Activated T-cell treated with anti-CD3 and anti-CD28 coated beads for 4 hours (primary cell): Measurements from ENCODE around the gene GP1BB.

Source experiments
- DNase-seq: peaks from one replicate; pipeline ENCODE4 v3.0.0-alpha.2; 2020

GP1BB gene

GRCh38 chr22:19727310-19728150 is 4.2 kb downstream of the GP1BB start:
- no peak for DNase-seq

GRCh38 chr22:19728271-19728670 is 4.9 kb downstream of the GP1BB start:
- DNase-seq = no peak

DNA sequence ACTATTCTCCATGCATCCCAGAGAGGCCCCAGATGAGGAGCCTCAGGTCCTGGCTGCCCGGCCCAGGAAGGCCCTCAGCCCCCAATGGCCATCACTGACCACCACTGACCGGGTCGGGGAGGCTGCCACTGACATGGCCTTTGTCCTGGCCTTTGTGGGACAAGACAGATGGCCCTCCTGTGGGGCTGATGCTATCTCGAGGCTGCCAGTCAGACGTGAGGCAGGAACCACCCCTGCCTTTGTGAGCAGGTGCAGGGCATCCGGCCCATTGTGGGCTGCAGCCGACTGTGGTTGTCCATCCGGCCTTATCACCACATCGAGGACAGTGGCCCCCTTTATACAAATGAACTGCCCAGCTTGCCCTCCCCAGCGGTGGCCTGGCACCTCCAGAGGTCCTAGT is 5.5 kb downstream of the GP1BB start:
- no peak for DNase-seq

GRCh38 chr22:19729507-19729906 is 6.2 kb downstream of the GP1BB start:
- DNase-seq = no peak

DNA sequence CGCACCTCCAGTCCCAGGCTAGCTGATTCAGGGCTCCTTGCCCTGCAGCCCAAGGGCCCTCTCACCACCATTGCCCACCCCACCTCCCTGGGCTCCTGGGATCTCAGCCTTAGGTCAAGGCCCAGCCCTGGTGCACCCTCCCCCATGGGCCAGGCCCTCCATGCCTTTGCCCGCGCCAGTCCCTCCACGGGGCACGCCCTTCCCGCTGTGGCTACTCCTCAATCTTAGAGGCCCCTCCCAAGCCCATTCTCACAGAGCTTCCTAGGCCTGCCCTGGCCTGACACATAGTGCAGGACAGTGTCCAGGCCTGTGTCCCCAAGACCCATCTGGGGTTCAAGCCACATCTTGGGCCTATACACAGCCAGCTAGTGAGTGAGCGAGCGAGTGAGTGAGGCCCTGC is 6.9 kb downstream of the GP1BB start:
- no peak for DNase-seq

GRCh38 chr22:19730655-19731360 is 7.5 kb downstream of the GP1BB start:
- DNase-seq = peak; percentile 84

DNA sequence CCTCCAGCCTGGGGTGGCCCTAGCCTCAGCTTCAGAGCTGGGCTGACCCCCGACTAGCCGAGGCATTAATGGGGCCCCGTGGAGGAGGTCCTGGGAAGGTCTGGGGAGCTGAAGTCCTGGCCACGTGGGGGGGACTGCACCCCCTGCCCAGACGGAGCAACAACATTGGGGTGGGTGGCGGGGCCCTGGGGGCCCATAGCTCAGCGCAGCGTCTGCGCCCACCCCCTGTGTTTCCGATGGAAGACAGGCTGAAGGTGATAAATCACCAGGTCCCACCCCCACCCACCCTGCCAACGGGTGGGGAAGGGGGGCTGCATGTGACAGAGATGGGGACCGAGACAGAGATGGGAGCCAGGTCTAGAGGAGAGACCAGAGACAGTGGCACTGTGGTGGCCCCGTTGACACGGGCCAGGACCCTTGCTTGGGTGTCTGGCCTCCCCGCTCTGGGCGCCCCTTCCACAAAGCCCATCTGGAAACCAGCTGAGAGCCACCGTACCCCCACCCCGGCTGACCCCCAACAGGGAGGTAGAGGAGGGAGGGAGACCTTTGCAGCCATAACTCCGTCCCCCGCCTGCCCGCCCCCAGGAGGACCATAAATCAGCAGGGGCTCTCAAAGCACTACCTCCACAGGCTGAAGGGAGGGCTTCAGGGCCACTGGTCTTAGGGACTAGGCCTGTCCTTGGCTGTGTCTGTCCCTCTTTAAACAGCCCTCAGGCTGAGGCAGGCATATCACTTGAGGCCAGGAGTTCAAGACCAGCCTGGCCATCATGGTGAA is 8.2 kb downstream of the GP1BB start:
- no peak for DNase-seq

- no peak for DNase-seq
Observed at GRCh38 chr22:19732403-19733113, 9.2 kb downstream of the GP1BB start.

DNA sequence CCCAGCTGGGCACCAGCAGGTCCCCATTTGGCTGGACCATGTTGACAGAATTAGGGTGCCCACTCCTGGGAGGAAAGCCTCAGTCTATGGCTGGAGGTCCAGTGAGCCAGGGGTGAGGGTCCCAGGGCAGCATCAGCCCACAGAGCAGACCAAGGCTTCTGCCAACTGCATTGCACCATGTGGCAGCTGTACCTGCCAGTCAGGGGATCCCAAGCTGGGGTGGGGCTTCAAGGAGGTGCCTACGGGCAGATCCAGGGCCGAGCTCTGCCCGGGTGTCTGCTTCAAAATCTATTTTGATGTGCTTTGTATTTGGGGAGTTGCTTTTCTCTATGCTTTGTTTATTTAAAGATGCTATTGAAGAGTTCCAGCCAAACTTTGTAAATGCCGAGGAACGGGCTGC is 10.4 kb downstream of the GP1BB start:
- no peak for DNase-seq

GRCh38 chr22:19734163-19734562 is 10.8 kb downstream of the GP1BB start:
- DNase-seq = no peak

DNA sequence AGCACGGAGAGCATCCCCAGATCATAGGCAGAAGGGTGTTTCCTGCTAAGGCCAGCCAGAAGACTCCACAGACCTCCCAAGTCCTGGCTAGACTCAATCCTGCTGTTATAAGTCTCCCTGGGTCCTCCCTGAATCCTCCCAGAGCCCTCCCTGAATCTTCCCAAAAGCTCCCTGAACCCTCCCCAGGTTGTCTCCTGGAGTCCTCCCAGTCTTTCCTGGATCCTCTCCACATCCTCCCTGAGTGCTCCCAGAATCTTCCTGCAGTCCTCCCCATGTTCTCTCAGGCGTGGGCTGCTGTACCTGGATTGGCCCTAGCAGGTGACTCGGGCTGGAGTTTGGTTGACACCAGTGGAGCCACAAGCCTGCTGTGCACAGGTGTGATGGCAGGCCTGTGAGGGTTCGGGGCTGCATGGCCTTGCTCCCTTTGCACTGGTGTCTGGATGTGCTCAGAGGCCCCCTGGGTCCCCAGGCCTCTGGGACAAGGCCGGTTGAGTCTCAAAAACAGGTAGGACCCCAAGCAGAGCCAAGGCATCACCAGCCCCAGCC is 11.6 kb downstream of the GP1BB start:
- DNase-seq = no peak

DNA sequence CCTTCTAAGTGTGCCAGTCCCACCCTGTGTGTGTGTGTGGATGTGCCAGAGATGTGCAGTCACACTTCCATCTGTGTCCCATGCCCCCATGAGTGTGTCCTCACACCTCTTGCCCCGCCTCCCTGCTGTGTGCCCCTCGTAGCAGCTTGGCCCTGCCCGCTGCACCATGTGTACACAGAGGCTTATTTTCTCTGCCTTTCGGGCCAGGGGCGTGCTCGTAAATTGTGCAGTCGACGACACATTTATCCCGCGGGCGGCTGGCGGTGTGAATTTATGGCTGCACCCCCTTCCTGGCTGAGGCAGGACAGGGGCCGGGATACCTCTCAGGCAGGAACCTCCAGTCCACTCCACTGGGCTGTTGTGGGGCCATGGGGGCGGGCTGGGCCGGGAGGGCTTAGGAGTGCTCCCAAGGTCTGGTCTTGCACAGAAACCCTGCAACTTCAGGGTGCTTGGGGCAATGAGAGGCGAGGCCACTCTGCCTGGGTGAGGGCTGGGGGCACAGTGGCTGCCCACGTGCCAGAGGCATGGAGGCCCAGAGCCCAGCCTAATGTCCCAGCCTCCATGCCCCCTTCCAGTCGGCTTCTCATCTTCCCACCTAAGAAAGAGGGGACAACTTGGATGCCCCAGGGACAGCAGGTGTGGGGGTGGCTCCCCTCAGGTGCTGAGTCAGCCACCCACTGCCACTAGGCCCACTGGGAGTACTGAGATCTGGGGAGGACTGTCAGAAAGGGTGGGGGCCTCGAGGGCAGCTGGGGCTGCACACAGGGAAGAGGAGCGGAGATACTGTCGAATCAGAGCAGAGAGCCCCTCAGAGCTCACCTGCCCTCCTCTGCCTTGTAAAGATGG is 12.5 kb downstream of the GP1BB start:
- no peak for DNase-seq

DNA sequence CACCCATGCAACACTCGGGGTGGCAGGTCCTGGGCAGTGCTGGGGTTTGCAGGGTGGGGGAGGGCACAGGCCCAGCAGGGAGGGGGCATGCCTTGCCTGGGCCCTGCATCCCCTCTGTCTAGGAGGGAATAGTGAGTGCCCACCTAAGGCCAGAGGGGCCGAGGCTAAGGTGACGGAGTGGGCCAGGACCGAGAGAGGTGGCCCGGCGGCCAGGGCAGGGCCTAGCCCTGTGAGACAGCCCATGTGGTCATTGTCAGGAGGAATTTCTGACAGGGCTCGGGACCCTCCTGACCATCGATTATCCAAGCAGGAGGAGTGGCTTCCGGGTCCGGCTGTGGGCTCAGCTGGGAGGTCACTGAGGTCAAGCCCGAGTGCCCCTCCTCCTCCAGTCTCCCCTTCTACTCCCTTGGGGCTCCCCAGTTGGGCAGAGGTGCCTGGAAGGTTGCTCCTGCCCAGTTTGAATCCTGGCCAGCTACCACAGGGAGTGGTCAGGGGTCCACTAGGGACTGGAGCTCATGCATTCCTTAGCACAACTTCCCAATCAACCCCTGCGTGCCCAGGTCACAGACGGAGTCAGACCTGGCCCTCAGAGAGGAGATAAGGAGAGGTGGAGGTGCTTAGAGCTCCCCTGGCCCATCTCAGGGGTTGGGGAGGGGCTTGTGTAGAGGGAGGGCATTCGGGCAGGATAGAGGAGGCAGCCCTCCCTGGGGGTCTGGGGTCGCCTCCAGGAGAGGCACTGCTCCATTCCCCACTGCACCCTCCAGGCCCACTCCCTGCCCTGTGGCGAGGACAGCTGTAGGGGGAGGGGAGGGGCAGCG is 14.7 kb downstream of the GP1BB start:
- DNase-seq = no peak

- DNase-seq = no peak
Observed at GRCh38 chr22:19738664-19739447, 15.5 kb downstream of the GP1BB start.

DNA sequence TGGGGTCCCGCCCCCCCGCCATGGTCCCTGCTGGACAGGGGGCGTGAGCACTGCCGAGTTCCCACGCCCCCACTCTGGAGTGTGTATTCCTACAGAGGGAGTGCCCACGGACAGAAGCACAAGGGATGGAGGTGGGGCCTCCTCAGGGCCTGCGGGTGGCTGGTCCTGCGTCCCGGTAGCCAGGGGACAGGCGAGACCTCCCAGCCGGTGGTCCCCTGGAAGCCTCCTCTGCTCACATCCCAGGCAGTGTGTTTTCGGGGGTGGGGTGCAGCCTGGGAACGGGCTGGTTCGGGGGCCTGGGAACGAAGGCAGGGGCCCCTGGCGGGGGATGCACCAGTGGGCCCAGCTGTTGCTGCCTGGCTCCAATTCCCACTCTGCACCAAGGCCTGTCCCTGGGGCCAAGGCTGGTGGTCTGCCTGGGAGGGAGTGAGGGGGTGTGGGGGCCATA is 16.1 kb downstream of the GP1BB start:
- no peak for DNase-seq

DNA sequence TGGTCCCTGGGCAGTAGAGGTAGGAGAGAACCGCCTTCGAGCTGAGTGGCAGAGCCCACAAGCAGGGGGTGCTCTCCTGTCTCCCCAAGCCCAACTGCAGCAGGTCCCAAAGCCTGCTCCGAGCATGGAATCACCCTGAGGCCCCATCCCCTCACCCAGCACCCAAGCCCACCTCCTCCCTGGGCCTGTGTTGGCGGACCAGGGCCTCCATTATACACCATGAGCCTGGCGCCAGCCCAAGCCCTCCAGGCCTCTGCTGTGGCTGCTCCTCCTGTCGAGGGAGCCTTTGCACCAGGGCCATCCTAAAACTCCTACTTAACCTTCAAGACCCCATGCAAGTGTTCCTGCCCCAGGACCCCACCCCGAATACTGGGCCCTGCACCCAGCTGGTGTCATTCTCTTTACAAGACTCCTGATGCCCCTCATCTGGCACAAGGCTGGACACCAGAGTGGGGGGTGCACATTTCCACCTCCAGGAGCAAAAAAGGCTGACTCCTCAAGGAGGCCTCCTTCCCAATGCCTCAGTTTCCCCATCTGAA is 16.6 kb downstream of the GP1BB start:
- DNase-seq = no peak

- DNase-seq = no peak
Observed at GRCh38 chr22:19740586-19740985, 17.2 kb downstream of the GP1BB start.

GRCh38 chr22:19741053-19741452 is 17.7 kb downstream of the GP1BB start:
- DNase-seq = no peak
